ENCODE data around the gene KCNN2.

The KCNN2 gene

DNA sequence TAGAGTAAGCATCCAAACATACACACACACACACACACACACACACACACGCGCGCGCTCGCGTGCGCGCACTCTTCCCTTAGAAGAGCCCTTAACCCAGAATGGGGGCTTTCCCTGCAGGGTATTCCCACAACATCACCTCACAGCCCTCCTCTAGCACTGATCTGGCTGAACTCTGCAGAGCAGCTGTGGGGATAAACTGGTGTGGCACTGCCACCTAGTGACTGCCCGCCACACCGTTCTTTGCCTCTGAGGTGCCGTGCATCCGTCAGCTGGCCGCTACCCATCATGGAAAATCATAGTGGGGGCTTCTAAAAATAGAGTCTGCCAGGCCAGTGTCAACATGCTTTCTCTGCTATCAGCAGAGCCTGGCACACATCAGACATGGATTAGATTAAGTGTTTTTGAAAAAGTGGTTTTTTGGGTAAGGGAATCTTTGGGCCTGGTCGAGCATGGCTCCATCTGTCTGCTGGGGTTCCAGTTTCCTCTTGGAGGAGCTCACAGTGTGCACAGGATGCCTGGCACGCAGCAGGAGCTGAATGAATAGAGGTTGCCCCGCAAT is 88.1 kb downstream of the KCNN2 start:
- TF ChIP-seq, protein P1, sequence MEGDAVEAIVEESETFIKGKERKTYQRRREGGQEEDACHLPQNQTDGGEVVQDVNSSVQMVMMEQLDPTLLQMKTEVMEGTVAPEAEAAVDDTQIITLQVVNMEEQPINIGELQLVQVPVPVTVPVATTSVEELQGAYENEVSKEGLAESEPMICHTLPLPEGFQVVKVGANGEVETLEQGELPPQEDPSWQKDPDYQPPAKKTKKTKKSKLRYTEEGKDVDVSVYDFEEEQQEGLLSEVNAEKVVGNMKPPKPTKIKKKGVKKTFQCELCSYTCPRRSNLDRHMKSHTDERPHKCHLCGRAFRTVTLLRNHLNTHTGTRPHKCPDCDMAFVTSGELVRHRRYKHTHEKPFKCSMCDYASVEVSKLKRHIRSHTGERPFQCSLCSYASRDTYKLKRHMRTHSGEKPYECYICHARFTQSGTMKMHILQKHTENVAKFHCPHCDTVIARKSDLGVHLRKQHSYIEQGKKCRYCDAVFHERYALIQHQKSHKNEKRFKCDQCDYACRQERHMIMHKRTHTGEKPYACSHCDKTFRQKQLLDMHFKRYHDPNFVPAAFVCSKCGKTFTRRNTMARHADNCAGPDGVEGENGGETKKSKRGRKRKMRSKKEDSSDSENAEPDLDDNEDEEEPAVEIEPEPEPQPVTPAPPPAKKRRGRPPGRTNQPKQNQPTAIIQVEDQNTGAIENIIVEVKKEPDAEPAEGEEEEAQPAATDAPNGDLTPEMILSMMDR (IDR thresholded peaks at IDR 0.05; ENCODE audit: borderline replicate concordance, insufficient read depth, low read depth, low read length), result peak; percentile 82
- H3K4me3 ChIP-seq (ENCODE audit: low read depth, low read length), result no peak overlapping the region

DNA sequence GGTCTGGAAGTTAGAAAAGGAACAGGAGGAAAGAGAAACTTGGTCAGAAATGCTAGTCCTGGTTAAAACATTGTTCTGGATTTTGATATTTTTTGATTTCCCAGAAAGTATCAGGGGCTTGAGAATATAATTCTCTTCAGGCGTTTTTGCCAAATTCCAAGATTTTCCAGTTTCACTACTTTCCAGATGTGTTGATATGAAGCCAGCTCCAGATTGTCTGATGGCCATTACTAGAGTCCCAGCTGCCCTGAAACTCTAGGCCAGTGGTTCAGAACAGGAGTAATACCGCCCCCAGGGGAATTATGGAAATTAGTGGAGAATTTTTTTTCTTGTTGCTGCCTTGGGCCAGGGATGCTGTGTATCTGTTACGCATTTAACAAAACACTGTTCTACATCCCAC is 88.6 kb downstream of the KCNN2 start:
- TF ChIP-seq, protein P1 (IDR thresholded peaks at IDR 0.05; ENCODE audit: borderline replicate concordance, insufficient read depth, low read depth, low read length), result no peak
- H3K4me3 ChIP-seq (ENCODE audit: low read depth, low read length), result no peak overlapping the region

DNA sequence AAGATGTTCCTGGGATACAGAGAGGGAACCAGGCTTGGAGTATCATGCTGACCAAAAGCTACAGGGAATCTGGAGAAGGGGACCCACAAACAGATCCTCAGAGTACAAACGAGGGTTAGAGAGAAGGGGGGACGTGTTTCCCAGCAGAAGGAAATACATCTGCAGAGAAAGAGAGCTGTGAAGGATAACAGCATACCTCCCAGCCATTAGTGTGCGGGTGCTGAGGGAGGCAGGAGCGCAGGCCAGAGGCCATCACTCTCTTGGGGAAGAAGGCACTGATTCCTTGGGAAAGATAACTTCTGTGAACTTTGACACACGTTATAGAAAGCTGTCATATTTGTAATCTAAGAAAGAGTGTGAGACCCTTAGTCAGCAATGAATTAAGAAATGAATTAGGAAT is 96.9 kb downstream of the KCNN2 start:
- TF ChIP-seq, protein P1 (IDR thresholded peaks at IDR 0.05; ENCODE audit: borderline replicate concordance, insufficient read depth, low read depth, low read length), result no peak
- no peak overlapping the region for H3K4me3 ChIP-seq (ENCODE audit: low read depth, low read length)

DNA sequence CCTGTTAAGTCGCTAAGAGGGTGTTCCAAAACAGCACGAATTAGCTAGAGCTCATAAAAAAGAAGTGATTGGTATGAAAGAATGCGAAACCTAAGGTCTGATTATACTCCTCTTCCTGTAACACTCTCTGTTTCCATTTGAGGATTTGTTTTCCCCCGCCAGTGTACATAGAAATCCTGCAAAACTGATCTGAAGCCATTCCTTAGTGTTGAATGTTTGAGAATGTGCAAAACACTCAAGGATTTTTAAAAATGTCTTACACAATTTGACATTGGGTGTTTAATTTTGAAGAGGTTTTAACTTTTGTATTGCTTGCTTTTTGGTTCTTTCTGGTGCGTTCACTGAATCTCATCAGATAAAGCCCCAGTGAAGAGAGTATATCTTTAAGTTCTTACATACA is 105.3 kb downstream of the KCNN2 start:
- no peak overlapping the region for H3K4me3 ChIP-seq (ENCODE audit: low read depth, low read length)
- TF ChIP-seq, protein P1 (IDR thresholded peaks at IDR 0.05; ENCODE audit: borderline replicate concordance, insufficient read depth, low read depth, low read length), result no peak

DNA sequence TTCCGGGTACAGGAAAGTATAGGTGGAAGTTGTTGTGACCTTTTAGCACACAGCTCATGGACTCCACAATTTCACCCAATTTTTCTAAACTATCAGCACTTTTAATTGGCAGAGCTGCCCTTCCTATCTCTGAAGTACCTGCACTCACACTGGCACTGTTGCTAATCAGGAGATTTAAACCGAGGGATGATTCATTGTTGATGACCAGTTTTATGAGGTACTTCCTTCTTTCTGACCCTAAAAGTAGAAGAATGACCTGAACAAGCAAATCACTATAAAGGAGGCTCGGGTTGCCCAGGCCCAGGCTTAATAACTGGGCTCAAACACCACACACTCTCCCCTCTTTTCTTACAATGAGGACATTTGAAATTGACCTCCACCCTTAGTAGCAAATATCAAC is 105.9 kb downstream of the KCNN2 start:
- TF ChIP-seq, protein P1 (IDR thresholded peaks at IDR 0.05; ENCODE audit: borderline replicate concordance, insufficient read depth, low read depth, low read length), result no peak
- H3K4me3 ChIP-seq (ENCODE audit: low read depth, low read length), result no peak overlapping the region

DNA sequence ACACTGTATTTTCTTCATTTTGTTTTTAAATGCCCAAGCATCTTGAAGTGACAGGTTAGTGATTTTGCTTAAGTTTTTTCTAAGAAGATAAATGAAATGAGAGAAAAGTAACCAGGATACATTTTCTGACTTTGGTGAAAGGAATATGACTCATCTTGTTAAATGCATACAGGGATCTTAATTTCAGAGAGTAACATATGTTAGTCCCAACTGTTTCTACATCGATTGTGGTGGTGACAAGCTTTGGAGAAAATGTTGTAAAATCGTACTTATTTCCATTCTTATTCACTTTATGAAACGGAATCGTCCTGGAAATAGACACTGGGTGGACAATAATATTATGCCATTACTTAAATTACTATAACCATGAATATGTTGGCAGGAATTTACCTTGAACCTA is 107.5 kb downstream of the KCNN2 start:
- H3K4me3 ChIP-seq (ENCODE audit: low read depth, low read length), result no peak overlapping the region
- TF ChIP-seq, protein P1 (IDR thresholded peaks at IDR 0.05; ENCODE audit: borderline replicate concordance, insufficient read depth, low read depth, low read length), result no peak

DNA sequence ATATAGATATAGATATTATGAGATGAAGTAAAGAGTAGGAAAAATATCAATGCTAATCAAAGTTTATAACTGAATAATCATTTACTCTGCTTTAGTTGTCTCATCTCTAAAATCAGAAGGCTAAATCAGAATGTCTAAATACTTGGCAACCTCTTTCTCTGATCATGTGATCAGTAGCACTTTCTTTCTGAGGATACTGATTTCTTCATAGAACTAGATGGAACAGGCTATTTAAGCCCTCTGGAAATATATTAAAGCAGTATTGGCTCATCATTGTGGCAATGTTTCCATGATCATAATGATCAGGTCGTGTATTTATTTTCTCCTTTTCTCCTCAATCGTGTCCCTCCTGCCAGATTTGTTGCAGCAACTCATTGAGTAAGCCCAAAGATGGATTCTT is 109.7 kb downstream of the KCNN2 start:
- H3K4me3 ChIP-seq (ENCODE audit: low read depth, low read length), result no peak overlapping the region
- TF ChIP-seq, protein P1 (IDR thresholded peaks at IDR 0.05; ENCODE audit: borderline replicate concordance, insufficient read depth, low read depth, low read length), result no peak

Data from GM12875 (cell line).